ENCODE measurements around the gene CELF3. TPM values are rescaled to one million over a fixed set of nuclear protein-coding genes. Genes with fewer than 3 reads are reported as not detected.

CELF3 gene
- total and polyA plus RNA-seq, 2 of the 13 experiments (the other 11 are each of a cell fraction or from before 2014, with no cell fraction given) = not detected

- H3K79me2 ChIP-seq (ENCODE audit: insufficient read depth, low read length) = no peaks in the 10 kb centered on the region
- no peak overlapping the region for H3K27ac ChIP-seq (ENCODE audit: extremely low read length, insufficient read depth, low read length)
- ChIA-PET POLR2A (no interaction called here), CTCF (ENCODE audit: low intra/inter-chr PET ratio, low total read pairs) (interaction anchor here (1.1 kb wide), 1 partner anchor 19 kb away, joined by 7 read pairs; no protein-coding TSS in a partner anchor)
- peaks cover 3 to 36% of the 10 kb centered on the region in 2 experiments for H3K27me3 ChIP-seq (ENCODE audit: control insufficient read depth in 1 of 2, insufficient read depth in 2 of 2, low read length in 2 of 2)
- no peak for DNase-seq (ENCODE audit: low spot score)
- ATAC-seq = no peak
- no peak overlapping the region for H2AFZ ChIP-seq (ENCODE audit: low read length)
- H4K20me1 ChIP-seq (ENCODE audit: insufficient read depth, low read length) = no peaks in the 10 kb centered on the region
- TF ChIP-seq ZBTB7B (CRISPR knock-in tag; IDR thresholded peaks at IDR 0.05) (0 out of 2 replicates have a peak, but pooled peaks have one; percentile 1), JUNB (CRISPR knock-in tag; IDR thresholded peaks at IDR 0.05; ENCODE audit: borderline replicate concordance) (no peak), SMARCE1 (IDR thresholded peaks at IDR 0.05; ENCODE audit: borderline replicate concordance) (no peak), CREB1 (IDR thresholded peaks at IDR 0.05) (no peak), CREB1 (CRISPR knock-in tag; IDR thresholded peaks at IDR 0.05) (no peak)
- H3K9me3 ChIP-seq (ENCODE audit: low read length) = no peaks in the 10 kb centered on the region
- H3K4me2 ChIP-seq (ENCODE audit: low read depth, low read length) = peak overlapping the region; percentile 56
- H3K9ac ChIP-seq (ENCODE audit: insufficient read depth, low read depth, low read length) = no peak overlapping the region
- 8% methylated on average over 5 of the region's 11 CpGs for WGBS (ENCODE audit: low lambda C conversion rate)
- FAIRE-seq = no peak
- BruUV-seq (replicated peaks) = no TSS peak
- intact Hi-C loops (cut with micrococcal nuclease; ENCODE audit: unreplicated experiment) = no loop called here
- in situ Hi-C loops (cut with HindIII; ENCODE audit: extremely low pct_ligation_motif_present, low pct_unique_long_range_greater_than_20kb) = loop anchor here (10.0 kb wide), 1 partner anchor 118 kb away; the partner anchor contains the start of genes C2CD4D and RORC
- H3K4me3 ChIP-seq (replicated peaks in 1 of 3; ENCODE audit: insufficient read depth in 1 of 3, low read depth in 2 of 3, low read length in 3 of 3) = peak overlapping the region in 1 of 3 experiments; percentile 36; a peak in 1 of 6 replicates
- peaks cover 61% of the 10 kb centered on the region for H3K4me1 ChIP-seq (ENCODE audit: insufficient read depth, low read length)
- H3K36me3 ChIP-seq (replicated peaks in 1 of 2; ENCODE audit: control insufficient read depth in 1 of 2, insufficient read depth in 2 of 2, low read length in 2 of 2) = no peaks in the 10 kb centered on the region
Observed at GRCh38 chr1:151716405-151716762, 219 bp downstream of the CELF3 start.

- no peaks in the 10 kb centered on the region for H3K79me2 ChIP-seq (ENCODE audit: insufficient read depth, low read length)
- DNase-seq (ENCODE audit: low spot score) (peak; percentile 55), FAIRE-seq (no peak), ATAC-seq (peak; percentile 68)
- no peak overlapping the region for H3K27ac ChIP-seq (ENCODE audit: extremely low read length, insufficient read depth, low read length)
- H3K36me3 ChIP-seq (replicated peaks in 1 of 2; ENCODE audit: control insufficient read depth in 1 of 2, insufficient read depth in 2 of 2, low read length in 2 of 2) = no peaks in the 10 kb centered on the region
- intact Hi-C loops (cut with micrococcal nuclease; ENCODE audit: unreplicated experiment) (no loop called here), in situ Hi-C loops (cut with HindIII; ENCODE audit: extremely low pct_ligation_motif_present, low pct_unique_long_range_greater_than_20kb) (loop anchor here (10.0 kb wide), 1 partner anchor 119 kb away; the partner anchor contains the start of genes C2CD4D and RORC)
- H2AFZ ChIP-seq (ENCODE audit: low read length) = no peak overlapping the region
- H3K9me3 ChIP-seq (ENCODE audit: low read length) = no peaks in the 10 kb centered on the region
- peak overlapping the region in 1 of 3 experiments; percentile 36; a peak in 1 of 6 replicates for H3K4me3 ChIP-seq (replicated peaks in 1 of 3; ENCODE audit: insufficient read depth in 1 of 3, low read depth in 2 of 3, low read length in 3 of 3)
- H3K4me2 ChIP-seq (ENCODE audit: low read depth, low read length) = peak overlapping the region; percentile 56
- H3K4me1 ChIP-seq (ENCODE audit: insufficient read depth, low read length) = peaks cover 55% of the 10 kb centered on the region
- ChIA-PET POLR2A (no interaction called here), CTCF (ENCODE audit: low intra/inter-chr PET ratio, low total read pairs) (interaction anchor here (1.1 kb wide), 1 partner anchor 19 kb away, joined by 7 read pairs; no protein-coding TSS in a partner anchor)
- 10% methylated on average over 13 of the region's 17 CpGs for WGBS (ENCODE audit: low lambda C conversion rate)
- H4K20me1 ChIP-seq (ENCODE audit: insufficient read depth, low read length) = no peaks in the 10 kb centered on the region
- no peak overlapping the region for H3K9ac ChIP-seq (ENCODE audit: insufficient read depth, low read depth, low read length)
- no TSS peak for BruUV-seq (replicated peaks)
- H3K27me3 ChIP-seq (ENCODE audit: control insufficient read depth in 1 of 2, insufficient read depth in 2 of 2, low read length in 2 of 2) = peaks cover 3 to 36% of the 10 kb centered on the region in 2 experiments
- TF ChIP-seq XRCC5 (optimal IDR thresholded peaks at IDR 0.05; ENCODE audit: low read length) (peak; percentile 27), RARG (CRISPR knock-in tag; IDR thresholded peaks at IDR 0.05; ENCODE audit: low read depth) (no peak), ZNF326 (CRISPR knock-in tag; IDR thresholded peaks at IDR 0.05; ENCODE audit: borderline replicate concordance) (no peak), PAXIP1 (CRISPR knock-in tag; conservative IDR thresholded peaks at IDR 0.05) (peak; percentile 34), NKX3-1 (CRISPR knock-in tag; IDR thresholded peaks at IDR 0.05) (no peak), ZNF552 (CRISPR knock-in tag; IDR thresholded peaks at IDR 0.05; ENCODE audit: borderline replicate concordance) (no peak), ZNF800 (CRISPR knock-in tag; IDR thresholded peaks at IDR 0.05) (no peak), RORA (CRISPR knock-in tag; IDR thresholded peaks at IDR 0.05) (no peak)
Observed at GRCh38 chr1:151715726-151716404, 738 bp downstream of the CELF3 start.
